SU-DHL-6 (cell line): Measurements from ENCODE around the gene STARD3.

Experiments
- CTCF ChIP-seq: fragments of 200-600 bp; sonication (generic); IDR thresholded peaks from one replicate; pipeline ENCODE4 v1.5.1; 2017; ENCODE audit warnings: antibody characterized with exemption, mild to moderate bottlenecking, low read length, moderate library complexity; ENCODE audit not compliant: insufficient read depth, poor library complexity, severe bottlenecking
- EZH2phosphoT487 ChIP-seq: fragments of 200-600 bp; sonication (generic), shearing (Covaris generic); conservative IDR thresholded peaks from 2 replicates; pipeline ENCODE4 v1.6.1; 2018; ENCODE audit warnings: mild to moderate bottlenecking, antibody characterized with exemption, low read length, moderate library complexity, mixed read lengths

GRCh38 chr17:39604911-39605491, 31.9 kb upstream of the STARD3 start:
- no peak for TF ChIP-seq CTCF
- TF ChIP-seq EZH2phosphoT487: no peak
